DOHH2 (cell line): ENCODE results near the gene MYO10.

Source experiments
- EZH2phosphoT487 ChIP-seq: fragments of 200-600 bp; sonication (generic); IDR thresholded peaks from 2 replicates; pipeline ENCODE4 v1.6.1; 2017; ENCODE audit warnings: borderline replicate concordance, mild to moderate bottlenecking, antibody characterized with exemption, low read length, moderate library complexity, mixed read lengths
- TF ChIP-seq, protein P1 (sequence below): fragments of 200-600 bp; sonication (generic); IDR thresholded peaks from one replicate; pipeline ENCODE4 v1.5.1; 2014; ENCODE audit warnings: antibody characterized with exemption, mild to moderate bottlenecking, low read depth, low read length; ENCODE audit not compliant: poor library complexity, severe bottlenecking

- TF ChIP-seq, protein P1, sequence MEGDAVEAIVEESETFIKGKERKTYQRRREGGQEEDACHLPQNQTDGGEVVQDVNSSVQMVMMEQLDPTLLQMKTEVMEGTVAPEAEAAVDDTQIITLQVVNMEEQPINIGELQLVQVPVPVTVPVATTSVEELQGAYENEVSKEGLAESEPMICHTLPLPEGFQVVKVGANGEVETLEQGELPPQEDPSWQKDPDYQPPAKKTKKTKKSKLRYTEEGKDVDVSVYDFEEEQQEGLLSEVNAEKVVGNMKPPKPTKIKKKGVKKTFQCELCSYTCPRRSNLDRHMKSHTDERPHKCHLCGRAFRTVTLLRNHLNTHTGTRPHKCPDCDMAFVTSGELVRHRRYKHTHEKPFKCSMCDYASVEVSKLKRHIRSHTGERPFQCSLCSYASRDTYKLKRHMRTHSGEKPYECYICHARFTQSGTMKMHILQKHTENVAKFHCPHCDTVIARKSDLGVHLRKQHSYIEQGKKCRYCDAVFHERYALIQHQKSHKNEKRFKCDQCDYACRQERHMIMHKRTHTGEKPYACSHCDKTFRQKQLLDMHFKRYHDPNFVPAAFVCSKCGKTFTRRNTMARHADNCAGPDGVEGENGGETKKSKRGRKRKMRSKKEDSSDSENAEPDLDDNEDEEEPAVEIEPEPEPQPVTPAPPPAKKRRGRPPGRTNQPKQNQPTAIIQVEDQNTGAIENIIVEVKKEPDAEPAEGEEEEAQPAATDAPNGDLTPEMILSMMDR, result no peak
- TF ChIP-seq EZH2phosphoT487, result no peak
Observed at GRCh38 chr5:16871746-16872339, 64.2 kb downstream of the MYO10 start.
